Measurements from ENCODE around the gene ROCK2. TPM values are rescaled to one million over a fixed set of nuclear protein-coding genes. Genes with fewer than 3 reads are reported as not detected.
"Not testable (repeated sequence)": the region's sequence is repeated elsewhere in the genome, so short reads cannot be mapped to it uniquely, and the experiment has no call there.

Gene ROCK2
- total RNA-seq, 1 donor from 2014 or later, result 41.7 TPM

DNA sequence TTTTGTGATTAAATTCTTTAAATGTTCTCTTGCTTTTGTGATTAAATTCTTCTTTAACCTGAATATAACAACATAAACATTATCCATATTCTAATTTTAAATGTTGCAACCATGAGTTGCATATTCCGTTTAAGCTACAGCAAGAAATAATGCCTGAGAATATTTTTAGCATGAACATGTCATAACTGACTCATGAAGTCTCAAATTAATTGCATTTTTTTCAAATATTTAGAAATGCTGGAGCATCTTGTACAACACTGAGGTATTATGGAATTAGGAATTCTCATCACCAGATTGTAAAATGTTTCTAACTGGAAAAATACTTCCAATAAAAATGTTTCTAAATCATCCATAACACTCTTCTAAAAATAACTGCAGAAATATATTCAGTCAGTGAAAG is 14.7 kb downstream of the ROCK2 start:
- Mint-ChIP-seq H3K27me3 (no peaks in the 10 kb centered on the region), H3K36me3 (no peaks in the 10 kb centered on the region), H3K27ac (no peak overlapping the region), H3K4me3 (no peak overlapping the region), H3K4me1 (ENCODE audit: unreplicated experiment) (no peaks in the 10 kb centered on the region), H3K9me3 (no peaks in the 10 kb centered on the region)
- TF ChIP-seq, protein P1, sequence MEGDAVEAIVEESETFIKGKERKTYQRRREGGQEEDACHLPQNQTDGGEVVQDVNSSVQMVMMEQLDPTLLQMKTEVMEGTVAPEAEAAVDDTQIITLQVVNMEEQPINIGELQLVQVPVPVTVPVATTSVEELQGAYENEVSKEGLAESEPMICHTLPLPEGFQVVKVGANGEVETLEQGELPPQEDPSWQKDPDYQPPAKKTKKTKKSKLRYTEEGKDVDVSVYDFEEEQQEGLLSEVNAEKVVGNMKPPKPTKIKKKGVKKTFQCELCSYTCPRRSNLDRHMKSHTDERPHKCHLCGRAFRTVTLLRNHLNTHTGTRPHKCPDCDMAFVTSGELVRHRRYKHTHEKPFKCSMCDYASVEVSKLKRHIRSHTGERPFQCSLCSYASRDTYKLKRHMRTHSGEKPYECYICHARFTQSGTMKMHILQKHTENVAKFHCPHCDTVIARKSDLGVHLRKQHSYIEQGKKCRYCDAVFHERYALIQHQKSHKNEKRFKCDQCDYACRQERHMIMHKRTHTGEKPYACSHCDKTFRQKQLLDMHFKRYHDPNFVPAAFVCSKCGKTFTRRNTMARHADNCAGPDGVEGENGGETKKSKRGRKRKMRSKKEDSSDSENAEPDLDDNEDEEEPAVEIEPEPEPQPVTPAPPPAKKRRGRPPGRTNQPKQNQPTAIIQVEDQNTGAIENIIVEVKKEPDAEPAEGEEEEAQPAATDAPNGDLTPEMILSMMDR (conservative IDR thresholded peaks at IDR 0.05), result no peak
- no peak for DNase-seq (ENCODE audit: extremely low spot score, unreplicated experiment)

DNA sequence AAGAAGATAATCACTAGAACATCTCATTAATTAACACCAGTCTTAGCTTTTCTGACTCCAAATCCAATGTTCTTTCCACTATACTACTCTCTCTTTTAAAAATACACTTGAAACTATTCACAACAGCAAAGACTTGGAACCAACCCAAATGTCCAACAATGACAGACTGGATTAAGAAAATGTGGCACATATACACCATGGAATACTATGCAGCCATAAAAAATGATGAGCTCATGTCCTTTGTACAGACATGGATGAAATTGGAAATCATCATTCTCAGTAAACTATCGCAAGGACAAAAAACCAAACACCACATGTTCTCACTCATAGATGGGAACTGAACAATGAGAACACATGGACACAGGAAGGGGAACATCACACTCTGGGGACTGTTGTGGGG is 15.9 kb downstream of the ROCK2 start:
- not testable (repeated sequence) for H3K4me3 Mint-ChIP-seq; H3K27me3 Mint-ChIP-seq; DNase-seq (ENCODE audit: extremely low spot score, unreplicated experiment); H3K27ac Mint-ChIP-seq; H3K36me3 Mint-ChIP-seq; H3K4me1 Mint-ChIP-seq (ENCODE audit: unreplicated experiment); H3K9me3 Mint-ChIP-seq

DNA sequence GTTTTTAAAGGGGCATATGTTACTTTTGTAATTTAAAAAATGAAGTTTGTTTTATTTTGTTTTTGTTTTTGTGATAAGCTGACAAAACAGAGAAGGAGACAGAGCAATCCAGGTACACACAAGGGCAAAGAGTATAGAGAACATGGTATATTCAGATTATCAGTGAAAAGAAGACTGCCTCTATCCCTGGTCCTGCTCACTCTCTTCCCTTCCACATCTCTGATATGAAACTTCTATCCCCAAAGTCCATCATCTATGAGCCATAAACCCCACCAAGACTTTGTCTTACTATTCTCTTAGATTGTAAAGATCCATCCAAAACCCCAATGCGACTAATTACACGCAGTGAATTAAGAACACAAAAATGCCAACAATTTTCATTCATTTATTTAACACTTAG is 16.6 kb downstream of the ROCK2 start:
- no peaks in the 10 kb centered on the region for H3K36me3 Mint-ChIP-seq
- H3K27me3 Mint-ChIP-seq, result no peaks in the 10 kb centered on the region
- no peaks in the 10 kb centered on the region for H3K9me3 Mint-ChIP-seq
- DNase-seq (ENCODE audit: extremely low spot score, unreplicated experiment), result no peak
- no peak overlapping the region for H3K4me3 Mint-ChIP-seq
- no peak overlapping the region for H3K27ac Mint-ChIP-seq
- TF ChIP-seq, protein P1 (conservative IDR thresholded peaks at IDR 0.05), result no peak
- no peaks in the 10 kb centered on the region for H3K4me1 Mint-ChIP-seq (ENCODE audit: unreplicated experiment)

DNA sequence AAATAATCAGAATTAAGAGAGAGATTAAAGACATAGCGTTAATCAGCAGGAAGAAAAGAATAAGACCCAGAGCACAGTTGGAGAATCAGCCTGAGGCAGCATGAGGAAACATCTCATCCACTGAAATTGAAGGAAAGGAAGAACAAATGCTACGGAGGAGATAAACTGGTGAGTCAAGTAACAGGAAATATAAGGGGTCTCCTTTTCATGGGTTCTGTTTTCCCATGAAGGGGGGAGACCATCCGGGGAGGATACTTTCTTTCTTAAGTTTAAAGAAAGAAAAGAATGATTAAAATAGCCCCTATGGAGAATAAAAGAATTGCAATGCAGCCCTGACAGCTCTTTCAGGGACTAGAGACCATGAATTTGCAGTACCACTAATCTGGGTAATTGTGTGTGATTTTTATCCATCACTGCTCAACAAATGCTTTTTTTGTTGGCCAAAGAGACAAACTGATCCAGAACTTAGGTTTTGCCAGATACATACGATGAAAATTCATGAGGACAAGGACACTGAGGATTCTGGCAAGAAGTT is 17.7 kb downstream of the ROCK2 start:
- TF ChIP-seq, protein P1 (conservative IDR thresholded peaks at IDR 0.05), result no peak
- no peak overlapping the region for H3K27ac Mint-ChIP-seq
- no peaks in the 10 kb centered on the region for H3K36me3 Mint-ChIP-seq
- no peak for DNase-seq (ENCODE audit: extremely low spot score, unreplicated experiment)
- H3K9me3 Mint-ChIP-seq, result no peaks in the 10 kb centered on the region
- no peaks in the 10 kb centered on the region for H3K27me3 Mint-ChIP-seq
- H3K4me3 Mint-ChIP-seq, result no peak overlapping the region
- peaks cover 4% of the 10 kb centered on the region for H3K4me1 Mint-ChIP-seq (ENCODE audit: unreplicated experiment)

DNA sequence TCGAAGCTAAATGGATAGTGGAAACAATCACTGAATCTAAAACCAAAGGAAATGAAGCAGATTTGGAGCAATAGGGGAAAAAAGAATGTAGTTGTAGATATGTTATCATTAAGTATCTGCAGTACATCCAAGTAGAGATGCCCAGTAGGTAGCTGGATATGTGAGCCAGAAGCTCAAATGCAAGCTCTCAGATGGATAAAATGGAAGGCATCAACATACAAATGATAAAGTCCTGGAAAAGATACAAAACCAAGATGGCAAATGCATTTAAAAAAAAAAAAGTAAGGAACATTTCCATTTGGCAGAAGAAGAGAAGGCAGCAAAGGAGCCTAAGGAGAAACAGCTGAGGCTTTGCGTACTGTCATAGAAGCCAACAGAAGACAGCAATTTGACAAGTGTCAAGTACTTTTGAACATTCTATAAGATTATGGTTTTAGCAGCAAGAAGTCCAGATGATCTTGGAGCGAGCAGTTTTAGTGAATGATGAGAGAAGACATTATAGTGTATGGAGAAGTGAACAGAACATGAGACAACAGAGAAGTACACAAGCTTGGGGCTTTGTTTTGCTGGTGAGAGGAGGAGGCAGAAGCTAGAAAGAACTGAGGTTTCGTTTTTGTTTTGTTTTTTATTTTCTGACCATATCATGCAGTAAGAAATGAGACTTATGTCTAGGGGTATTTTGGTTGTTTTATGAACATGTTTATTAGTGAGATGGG is 18.3 kb downstream of the ROCK2 start:
- H3K27me3 Mint-ChIP-seq, result no peaks in the 10 kb centered on the region

DNA sequence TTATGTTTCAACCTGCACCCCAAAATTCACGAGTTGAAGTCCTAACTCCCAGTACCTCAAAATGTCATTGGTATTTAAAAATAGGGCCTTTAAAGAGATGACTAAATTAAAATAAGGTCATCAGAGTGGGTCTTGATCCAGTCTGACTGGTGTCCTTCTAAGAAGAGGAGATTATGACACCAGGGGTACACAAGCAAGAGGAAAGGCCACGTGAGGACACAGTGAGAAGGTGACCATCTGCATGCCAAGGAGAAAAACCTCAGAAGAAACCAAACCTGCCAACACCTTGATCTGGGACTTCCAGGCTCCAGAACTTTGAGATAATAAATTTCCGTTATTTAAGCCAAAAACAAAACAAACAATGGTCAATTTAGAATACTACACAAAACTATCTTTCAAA is 22.6 kb downstream of the ROCK2 start:
- H3K36me3 Mint-ChIP-seq, result peaks cover 3% of the 10 kb centered on the region
- H3K4me3 Mint-ChIP-seq, result no peak overlapping the region
- DNase-seq (ENCODE audit: extremely low spot score, unreplicated experiment), result no peak
- H3K4me1 Mint-ChIP-seq (ENCODE audit: unreplicated experiment), result peaks cover 7% of the 10 kb centered on the region
- TF ChIP-seq, protein P1 (conservative IDR thresholded peaks at IDR 0.05), result no peak
- H3K9me3 Mint-ChIP-seq, result no peaks in the 10 kb centered on the region
- no peaks in the 10 kb centered on the region for H3K27me3 Mint-ChIP-seq
- H3K27ac Mint-ChIP-seq, result no peak overlapping the region

More for the DNA sequence above, 18.3 kb downstream of the ROCK2 start:
- TF ChIP-seq, protein P1 (conservative IDR thresholded peaks at IDR 0.05), result no peak
- Mint-ChIP-seq H3K9me3 (no peaks in the 10 kb centered on the region), H3K36me3 (no peaks in the 10 kb centered on the region), H3K27ac (no peak overlapping the region), H3K4me1 (ENCODE audit: unreplicated experiment) (peaks cover 4% of the 10 kb centered on the region), H3K4me3 (no peak overlapping the region)
- no peak for DNase-seq (ENCODE audit: extremely low spot score, unreplicated experiment)

Measured in type B pancreatic cell (in vitro differentiated cells).